MM.1S (cell line): ENCODE results near the gene DSN1.

Source experiments
- EZH2 ChIP-seq: fragments of 300-600 bp; sonication (generic); optimal IDR thresholded peaks from 2 replicates; pipeline ENCODE3; 2017; ENCODE audit warnings: low read depth, mild to moderate bottlenecking, antibody characterized with exemption, low read length, mixed read lengths
- EZH2phosphoT487 ChIP-seq: fragments of 300-600 bp; sonication (generic); IDR thresholded peaks from 2 replicates; pipeline ENCODE4 v1.6.1; 2018; ENCODE audit warnings: antibody characterized with exemption, low read length
- TF ChIP-seq, protein P1 (sequence below): fragments of 300-600 bp; sonication (generic); IDR thresholded peaks from 2 replicates; pipeline ENCODE4 v1.5.1; 2016; ENCODE audit warnings: antibody characterized with exemption, low read length, mixed read lengths

GRCh38 chr20:36823121-36823520 lies 49.6 kb upstream of the DSN1 start:
- TF ChIP-seq, protein P1, sequence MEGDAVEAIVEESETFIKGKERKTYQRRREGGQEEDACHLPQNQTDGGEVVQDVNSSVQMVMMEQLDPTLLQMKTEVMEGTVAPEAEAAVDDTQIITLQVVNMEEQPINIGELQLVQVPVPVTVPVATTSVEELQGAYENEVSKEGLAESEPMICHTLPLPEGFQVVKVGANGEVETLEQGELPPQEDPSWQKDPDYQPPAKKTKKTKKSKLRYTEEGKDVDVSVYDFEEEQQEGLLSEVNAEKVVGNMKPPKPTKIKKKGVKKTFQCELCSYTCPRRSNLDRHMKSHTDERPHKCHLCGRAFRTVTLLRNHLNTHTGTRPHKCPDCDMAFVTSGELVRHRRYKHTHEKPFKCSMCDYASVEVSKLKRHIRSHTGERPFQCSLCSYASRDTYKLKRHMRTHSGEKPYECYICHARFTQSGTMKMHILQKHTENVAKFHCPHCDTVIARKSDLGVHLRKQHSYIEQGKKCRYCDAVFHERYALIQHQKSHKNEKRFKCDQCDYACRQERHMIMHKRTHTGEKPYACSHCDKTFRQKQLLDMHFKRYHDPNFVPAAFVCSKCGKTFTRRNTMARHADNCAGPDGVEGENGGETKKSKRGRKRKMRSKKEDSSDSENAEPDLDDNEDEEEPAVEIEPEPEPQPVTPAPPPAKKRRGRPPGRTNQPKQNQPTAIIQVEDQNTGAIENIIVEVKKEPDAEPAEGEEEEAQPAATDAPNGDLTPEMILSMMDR = no peak
- TF ChIP-seq EZH2 = no peak
- no peak for TF ChIP-seq EZH2phosphoT487
